HG02884 (cell line): ENCODE results near the gene ARMC9.

ENCODE experiments used
- ATAC-seq: cut with Tn5 transposase; IDR thresholded peaks from one replicate; pipeline ENCODE4 v1.9.1; 2021; ENCODE audit warnings: mild to moderate bottlenecking, moderate library complexity; ENCODE audit not compliant: unreplicated experiment

The ARMC9 gene

GRCh38 chr2:231305221-231305620 is 106.8 kb downstream of the ARMC9 start:
- no peak for ATAC-seq

GRCh38 chr2:231306791-231307393 is 108.5 kb downstream of the ARMC9 start:
- no peak for ATAC-seq

DNA sequence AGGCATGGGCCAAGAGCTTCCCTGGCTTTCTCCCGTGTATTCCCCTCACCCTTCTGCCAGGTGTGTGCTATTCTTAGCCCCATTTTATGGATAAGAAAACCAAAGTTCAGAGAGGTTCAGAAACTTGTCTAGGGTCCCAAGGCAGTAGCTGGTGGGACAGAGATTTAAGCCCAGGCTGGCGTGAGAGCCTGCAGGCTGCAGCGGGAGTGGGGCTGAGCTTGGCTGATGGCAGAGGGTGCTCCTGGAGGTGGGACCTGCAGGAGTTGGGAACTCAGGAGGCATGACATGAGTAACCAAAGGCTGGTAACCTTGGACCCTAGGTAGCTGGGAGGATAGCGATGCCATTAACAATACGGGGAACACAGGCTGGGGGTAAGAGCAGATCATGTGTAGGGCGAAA is 109.8 kb downstream of the ARMC9 start:
- no peak for ATAC-seq

DNA sequence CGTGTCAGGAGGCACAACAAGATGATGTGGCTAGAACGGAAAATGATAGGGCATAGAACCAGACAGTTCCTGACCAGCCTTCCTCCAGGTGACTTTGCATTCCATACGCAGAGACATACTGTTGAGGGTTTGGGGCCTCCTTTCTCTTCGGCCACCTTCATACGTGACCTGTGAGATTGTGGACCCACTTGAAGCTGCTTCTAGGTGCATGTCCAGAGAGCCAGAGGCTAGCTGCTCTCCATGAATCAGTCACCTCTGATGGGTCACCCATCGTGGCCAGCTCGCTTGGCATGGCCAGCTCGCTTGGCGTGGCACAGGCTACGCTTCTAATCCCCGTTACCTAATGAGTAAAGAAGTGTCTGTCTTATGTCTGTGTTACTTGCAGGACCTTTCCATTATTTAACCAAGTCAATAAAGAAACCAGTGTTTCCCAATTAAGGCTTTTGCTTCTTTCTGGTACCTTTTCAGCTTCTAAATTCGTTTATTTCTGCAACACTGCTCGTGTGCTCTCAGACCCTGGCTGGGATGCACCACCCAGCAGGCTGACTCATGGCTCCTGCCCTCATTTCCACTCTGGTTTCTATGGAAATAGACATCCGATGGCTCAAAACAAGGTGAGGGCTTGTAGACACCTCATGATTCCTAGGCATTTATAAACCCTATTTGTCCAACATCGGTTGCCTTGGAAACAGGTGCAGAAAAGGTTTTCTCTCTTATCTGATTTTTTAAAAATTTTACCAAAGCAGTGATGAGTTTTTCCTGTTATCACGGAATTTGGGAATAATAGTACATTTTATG is 110.4 kb downstream of the ARMC9 start:
- ATAC-seq = no peak

DNA sequence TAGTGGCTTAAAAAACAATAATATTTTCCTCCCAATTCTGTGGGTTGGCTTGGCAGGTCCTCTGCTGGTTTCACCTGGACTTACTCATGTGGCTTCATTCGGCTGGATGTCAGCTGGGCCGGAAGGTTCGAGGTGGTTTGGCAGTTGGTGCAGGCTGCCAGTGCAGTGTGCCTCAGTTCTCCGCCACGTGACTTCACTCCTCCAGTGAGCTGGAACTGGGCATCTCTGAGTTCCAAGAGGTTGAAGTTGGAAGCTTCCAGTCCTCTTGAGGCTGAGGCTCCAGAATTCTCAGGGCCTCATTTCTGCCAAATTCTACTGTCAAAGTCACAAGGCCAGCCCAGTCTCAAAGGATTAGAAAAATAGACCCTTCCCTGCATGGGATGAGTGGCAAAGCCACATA is 113.6 kb downstream of the ARMC9 start:
- ATAC-seq = no peak

DNA sequence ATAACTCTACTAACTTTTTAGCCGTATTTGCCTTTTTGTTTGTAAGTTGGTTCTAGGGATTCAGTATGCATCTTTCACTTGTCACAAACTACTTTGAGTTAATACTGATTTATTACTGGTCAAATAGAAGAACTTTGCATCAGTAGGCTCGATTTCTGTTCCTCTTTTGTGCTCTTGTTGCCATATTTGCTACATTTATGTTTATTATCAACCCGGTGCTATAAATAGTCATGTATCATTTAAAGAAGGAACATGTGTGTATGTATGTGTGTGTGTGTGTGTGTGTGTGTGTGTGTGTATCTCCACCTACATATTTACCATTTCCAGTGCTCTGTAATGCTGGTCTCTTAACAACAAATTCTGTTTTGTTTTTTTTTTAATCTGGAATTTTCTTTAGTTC is 117.5 kb downstream of the ARMC9 start:
- ATAC-seq = no peak

GRCh38 chr2:231317579-231317978 is 119.1 kb downstream of the ARMC9 start:
- ATAC-seq = no peak

DNA sequence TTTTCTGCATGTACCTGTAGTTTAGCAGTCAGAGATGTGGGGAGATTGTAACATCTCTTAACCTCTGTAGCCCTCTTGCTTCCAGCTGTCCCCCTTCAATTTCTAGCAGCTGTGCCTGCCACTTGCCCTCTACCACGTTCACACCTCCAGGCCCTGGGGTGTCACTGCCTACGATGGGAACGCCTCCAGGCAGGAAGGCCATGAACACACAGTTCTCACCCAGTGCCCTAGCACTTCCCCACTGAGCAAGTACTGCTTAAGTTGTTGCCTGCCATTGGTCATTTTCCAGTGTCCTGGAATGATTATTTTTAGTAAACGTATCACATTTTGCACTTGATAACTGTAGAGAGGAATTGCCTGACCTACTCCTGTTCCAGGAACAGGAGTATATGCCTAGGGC is 120.0 kb downstream of the ARMC9 start:
- no peak for ATAC-seq

- no peak for ATAC-seq
Measured at GRCh38 chr2:231318954-231319353, 120.5 kb downstream of the ARMC9 start.

GRCh38 chr2:231319867-231320266 is 121.4 kb downstream of the ARMC9 start:
- ATAC-seq = no peak

GRCh38 chr2:231321021-231321420 is 122.6 kb downstream of the ARMC9 start:
- ATAC-seq = no peak

DNA sequence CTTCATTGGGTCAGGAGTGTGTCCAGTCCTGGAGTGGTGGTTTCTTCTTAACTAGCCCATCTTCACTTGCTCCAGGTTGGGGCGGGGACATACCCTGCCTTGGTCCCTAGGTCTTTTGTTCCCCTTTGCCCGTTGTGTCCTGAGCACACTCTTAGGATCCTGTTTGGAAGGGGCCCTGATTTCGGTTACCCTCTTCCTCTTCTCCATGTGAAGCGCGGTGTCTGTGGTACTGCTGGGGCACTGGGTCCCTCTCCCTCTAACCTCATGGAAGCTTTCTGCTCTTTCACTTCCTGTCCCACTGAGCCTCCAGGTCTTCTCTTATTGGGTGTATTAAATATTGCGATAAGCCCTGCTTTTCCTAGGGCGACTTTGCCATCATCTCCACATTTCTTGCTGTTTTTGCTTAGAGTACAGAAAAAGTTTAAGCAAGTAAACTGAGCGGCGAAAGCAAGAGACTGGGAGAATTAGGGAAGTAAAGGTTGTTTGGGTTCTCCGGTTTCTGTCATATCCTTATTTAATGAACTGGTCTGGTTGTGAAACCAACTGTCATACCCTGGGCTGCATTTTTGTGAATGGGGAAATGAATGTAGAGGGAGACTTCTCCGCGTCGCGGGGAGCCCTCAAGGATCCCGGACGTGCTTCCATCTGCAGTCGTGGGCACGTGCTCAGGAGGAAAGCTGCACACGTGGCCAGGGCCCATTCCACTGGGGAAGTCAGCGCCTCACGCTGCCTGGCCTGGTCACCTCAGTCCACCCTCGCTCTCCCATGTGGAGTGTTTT is 123.3 kb downstream of the ARMC9 start:
- ATAC-seq = no peak

GRCh38 chr2:231323316-231323715 is 124.9 kb downstream of the ARMC9 start:
- no peak for ATAC-seq

GRCh38 chr2:231325826-231326225 is 127.4 kb downstream of the ARMC9 start:
- no peak for ATAC-seq

DNA sequence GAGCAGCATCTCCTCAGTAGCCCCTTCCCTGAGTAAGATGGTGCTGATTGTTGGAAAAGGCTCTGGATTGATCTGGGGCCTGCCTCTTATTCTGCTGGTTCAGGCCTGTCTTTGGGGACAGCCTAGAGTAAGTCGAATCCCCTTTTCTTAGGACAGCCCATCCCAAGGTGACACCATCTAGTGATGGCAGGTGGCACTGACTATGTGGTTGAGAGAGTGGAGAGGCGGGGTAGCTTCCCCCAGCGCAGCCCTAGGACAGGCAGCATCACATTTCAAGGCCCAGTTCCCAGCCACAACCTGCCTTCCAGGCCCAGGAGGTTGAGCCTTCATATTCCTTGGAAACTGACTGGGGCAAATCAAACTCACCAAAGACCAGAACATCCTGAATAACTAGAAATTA is 128.0 kb downstream of the ARMC9 start:
- no peak for ATAC-seq

GRCh38 chr2:231330311-231330710 is 131.9 kb downstream of the ARMC9 start:
- no peak for ATAC-seq

DNA sequence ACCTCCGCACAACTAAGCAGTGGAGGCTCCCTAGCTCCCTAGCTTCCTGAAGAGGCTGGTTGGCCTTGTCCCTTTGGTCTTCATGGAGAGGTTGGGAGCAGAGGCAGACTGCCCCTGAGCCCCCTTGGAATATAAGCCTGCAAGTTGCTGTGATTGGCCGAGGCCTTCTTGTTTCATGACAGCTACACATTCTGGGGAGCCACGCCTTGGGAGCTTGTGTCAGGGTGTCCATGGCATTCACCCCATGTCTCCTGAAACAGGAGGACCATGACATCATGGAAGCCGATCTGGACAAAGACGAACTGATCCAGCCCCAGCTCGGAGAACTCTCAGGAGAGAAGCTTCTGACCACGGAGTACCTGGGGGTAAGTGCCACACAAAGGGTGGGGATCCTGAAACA is 133.1 kb downstream of the ARMC9 start:
- no peak for ATAC-seq

DNA sequence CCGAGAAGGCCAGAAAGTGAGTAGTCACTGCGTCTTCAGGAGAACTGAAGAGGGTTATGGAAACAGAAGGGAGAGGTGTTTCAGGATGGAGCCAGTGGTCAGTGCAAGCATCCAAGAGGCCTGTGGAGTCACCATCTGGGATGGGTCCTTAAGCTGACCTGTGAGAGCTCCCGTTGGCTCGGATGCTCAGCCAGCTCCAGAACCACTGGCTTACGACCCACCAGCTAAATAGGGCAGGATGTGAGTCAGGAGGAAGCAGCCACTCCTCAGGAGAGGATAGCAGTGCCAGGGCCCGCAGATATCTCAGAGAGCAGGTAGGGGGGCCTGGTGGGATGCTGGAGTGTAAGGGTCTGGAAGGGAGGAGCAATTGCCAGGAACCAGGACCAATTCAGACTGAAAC is 134.0 kb downstream of the ARMC9 start:
- ATAC-seq = no peak

DNA sequence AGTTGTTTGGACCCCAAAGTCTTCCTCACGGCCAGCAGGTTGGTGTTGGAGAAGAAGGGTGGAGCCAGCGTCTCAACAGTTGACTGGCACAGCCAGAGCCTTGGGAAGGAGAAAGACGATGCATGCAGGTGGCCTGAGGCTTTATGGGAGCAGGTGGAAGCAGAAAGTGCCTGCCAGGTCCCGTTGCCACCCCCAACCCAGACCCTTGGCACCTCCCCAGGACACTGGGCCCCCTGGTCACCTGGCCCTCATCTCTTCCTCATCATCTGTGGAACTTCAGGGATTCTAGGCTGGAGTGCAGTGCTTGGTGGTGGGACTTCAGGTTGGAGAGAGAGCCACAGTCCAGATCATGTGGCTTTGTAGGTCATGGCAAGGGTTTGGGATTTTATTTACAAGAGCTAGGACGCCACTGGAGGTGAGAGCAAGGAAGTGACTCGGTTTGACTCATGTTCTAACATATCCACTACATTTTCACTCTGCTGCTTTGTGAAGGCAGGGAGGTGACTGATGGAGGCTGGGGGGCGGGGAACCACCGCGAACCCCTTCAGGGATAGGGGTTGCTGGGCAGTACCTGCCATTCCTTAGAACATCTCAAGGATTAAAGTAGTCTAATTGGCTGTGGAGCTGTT is 134.6 kb downstream of the ARMC9 start:
- no peak for ATAC-seq

GRCh38 chr2:231334179-231334930 is 135.9 kb downstream of the ARMC9 start:
- no peak for ATAC-seq

GRCh38 chr2:231334981-231335380 is 136.6 kb downstream of the ARMC9 start:
- ATAC-seq = no peak
